Measurements from ENCODE around the gene HNRNPH2. TPM values are rescaled to one million over a fixed set of nuclear protein-coding genes. Genes with fewer than 3 reads are reported as not detected.

HNRNPH2 gene
- total RNA-seq, 2 donors from 2014 or later, result 75.2 to 80.7 TPM

DNA sequence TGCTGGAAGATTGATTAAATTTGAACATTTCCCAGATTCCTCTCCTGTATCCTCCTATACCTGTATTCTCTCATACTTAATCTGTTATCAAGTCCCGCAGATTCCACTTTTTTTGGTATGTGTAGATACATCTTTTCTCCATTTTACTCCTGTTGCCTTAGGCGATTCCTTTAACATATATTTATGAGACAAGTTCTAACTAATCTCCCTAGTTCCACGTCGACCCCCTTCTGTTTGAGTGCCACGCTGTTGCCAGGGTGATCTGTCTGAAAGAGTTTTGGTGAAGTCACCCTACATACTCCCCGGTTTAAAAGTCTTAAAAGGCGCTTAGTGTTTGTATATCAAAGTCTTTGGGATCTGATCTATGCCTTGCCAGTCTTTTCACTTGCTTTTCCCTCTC, 2.4 kb downstream of the HNRNPH2 start:
- WGBS, 2 experiments (ENCODE audit: insufficient coverage in 1 of 2, insufficient read length in 1 of 2), result 96% methylated on average over 5 of the region's 7 CpGs; no CpG with 5 or more reads in 1 of the 2 experiments
- DNase-seq, result no peak

DNA sequence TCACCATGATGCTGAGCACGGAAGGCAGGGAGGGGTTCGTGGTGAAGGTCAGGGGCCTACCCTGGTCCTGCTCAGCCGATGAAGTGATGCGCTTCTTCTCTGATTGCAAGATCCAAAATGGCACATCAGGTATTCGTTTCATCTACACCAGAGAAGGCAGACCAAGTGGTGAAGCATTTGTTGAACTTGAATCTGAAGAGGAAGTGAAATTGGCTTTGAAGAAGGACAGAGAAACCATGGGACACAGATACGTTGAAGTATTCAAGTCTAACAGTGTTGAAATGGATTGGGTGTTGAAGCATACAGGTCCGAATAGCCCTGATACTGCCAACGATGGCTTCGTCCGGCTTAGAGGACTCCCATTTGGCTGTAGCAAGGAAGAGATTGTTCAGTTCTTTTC, 4.0 kb downstream of the HNRNPH2 start:
- no peak overlapping the region for H3K27ac Mint-ChIP-seq

More for the DNA sequence above, 2.4 kb downstream of the HNRNPH2 start:
- peaks cover 38% of the 10 kb centered on the region for H3K9me3 Mint-ChIP-seq
- H3K4me1 Mint-ChIP-seq, result peaks cover 13% of the 10 kb centered on the region
- H3K27ac Mint-ChIP-seq, result peak overlapping the region; percentile 53
- peak overlapping the region; percentile 92 for H3K4me3 ChIP-seq (ENCODE audit: low read length)
- H3K27me3 ChIP-seq (ENCODE audit: control insufficient read depth, insufficient read depth, low read length, poor library complexity, severe bottlenecking), result no peaks in the 10 kb centered on the region
- peak overlapping the region; percentile 4 for H3K9ac ChIP-seq (ENCODE audit: extremely low read depth, low read length, poor library complexity, severe bottlenecking)
- H3K27ac ChIP-seq (ENCODE audit: low read depth, low read length), result no peak overlapping the region
- no peaks in the 10 kb centered on the region for H3K9me3 ChIP-seq (ENCODE audit: control insufficient read depth, low read length)
- H3K4me3 Mint-ChIP-seq, result peak overlapping the region; percentile 33
- H3K36me3 ChIP-seq (ENCODE audit: control insufficient read depth, insufficient read depth, low read length), result peaks cover 14% of the 10 kb centered on the region
- H3K4me1 ChIP-seq (ENCODE audit: control insufficient read depth, insufficient read depth, low read length), result no peaks in the 10 kb centered on the region
- H3K36me3 Mint-ChIP-seq (ENCODE audit: low read depth), result peaks cover 19% of the 10 kb centered on the region
- TF ChIP-seq, protein P1, sequence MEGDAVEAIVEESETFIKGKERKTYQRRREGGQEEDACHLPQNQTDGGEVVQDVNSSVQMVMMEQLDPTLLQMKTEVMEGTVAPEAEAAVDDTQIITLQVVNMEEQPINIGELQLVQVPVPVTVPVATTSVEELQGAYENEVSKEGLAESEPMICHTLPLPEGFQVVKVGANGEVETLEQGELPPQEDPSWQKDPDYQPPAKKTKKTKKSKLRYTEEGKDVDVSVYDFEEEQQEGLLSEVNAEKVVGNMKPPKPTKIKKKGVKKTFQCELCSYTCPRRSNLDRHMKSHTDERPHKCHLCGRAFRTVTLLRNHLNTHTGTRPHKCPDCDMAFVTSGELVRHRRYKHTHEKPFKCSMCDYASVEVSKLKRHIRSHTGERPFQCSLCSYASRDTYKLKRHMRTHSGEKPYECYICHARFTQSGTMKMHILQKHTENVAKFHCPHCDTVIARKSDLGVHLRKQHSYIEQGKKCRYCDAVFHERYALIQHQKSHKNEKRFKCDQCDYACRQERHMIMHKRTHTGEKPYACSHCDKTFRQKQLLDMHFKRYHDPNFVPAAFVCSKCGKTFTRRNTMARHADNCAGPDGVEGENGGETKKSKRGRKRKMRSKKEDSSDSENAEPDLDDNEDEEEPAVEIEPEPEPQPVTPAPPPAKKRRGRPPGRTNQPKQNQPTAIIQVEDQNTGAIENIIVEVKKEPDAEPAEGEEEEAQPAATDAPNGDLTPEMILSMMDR (conservative IDR thresholded peaks at IDR 0.05), result no peak
- H3K27me3 Mint-ChIP-seq (ENCODE audit: insufficient read depth), result no peaks in the 10 kb centered on the region

DNA sequence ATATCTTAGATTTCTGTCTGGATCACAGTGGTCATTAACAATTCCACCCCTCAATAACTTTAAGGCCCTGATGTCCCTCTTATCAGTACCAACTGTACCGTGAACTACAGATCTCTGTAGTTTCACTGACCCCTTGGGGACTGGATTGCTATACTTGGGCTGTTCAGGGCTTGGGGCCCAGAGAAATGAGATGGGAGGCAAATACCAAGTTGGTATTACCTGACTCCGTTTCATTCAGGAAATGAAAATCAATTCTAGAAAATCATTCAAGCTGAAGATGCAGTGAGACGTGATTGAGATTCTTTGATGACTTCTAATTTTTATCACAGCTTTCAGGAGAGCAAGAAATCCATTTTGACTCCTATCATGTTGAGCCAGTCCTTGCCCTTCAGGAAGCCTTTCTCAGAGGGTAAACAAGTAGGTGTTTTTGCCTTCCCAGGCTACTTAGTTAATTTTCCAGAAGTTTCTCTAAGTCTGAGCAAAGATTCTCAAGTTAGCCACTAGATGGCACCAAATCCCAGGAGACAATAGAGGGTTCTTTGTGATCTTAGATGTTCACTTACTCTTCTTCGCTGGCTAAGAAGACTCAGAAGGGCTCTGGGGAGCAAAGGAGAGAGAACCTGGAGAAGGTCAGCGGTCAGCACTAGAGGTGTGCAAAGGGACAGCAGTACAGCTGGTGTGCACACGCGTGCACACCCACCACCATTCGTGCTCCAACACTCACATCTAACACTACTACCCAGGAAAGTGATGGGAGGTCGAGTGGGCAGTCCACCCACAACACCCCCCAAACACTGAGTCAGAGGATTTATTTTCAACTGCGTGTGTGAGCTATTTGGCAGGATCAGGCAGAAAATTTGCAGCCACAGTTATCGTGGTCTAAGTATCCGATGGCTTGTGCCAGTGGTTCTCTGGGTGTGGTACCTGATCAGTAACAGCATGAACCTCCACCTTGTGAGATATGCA, 7.4 kb downstream of the HNRNPH2 start:
- Mint-ChIP-seq H3K27ac (peak overlapping the region; percentile 88), H3K27me3 (ENCODE audit: insufficient read depth) (no peaks in the 10 kb centered on the region), H3K36me3 (ENCODE audit: low read depth) (peaks cover 22% of the 10 kb centered on the region), H3K4me3 (no peak overlapping the region), H3K9me3 (peaks cover 51% of the 10 kb centered on the region), H3K4me1 (peaks cover 25% of the 10 kb centered on the region)
- H3K4me3 ChIP-seq (ENCODE audit: low read length), result no peak overlapping the region
- TF ChIP-seq, protein P1 (conservative IDR thresholded peaks at IDR 0.05), result peak; percentile 81
- H3K9ac ChIP-seq (ENCODE audit: extremely low read depth, low read length, poor library complexity, severe bottlenecking), result no peak overlapping the region
- H3K27ac ChIP-seq (ENCODE audit: low read depth, low read length), result no peak overlapping the region
- H3K4me1 ChIP-seq (ENCODE audit: control insufficient read depth, insufficient read depth, low read length), result peaks cover 3% of the 10 kb centered on the region
- peak; percentile 59 for DNase-seq
- H3K27me3 ChIP-seq (ENCODE audit: control insufficient read depth, insufficient read depth, low read length, poor library complexity, severe bottlenecking), result no peaks in the 10 kb centered on the region
- H3K9me3 ChIP-seq (ENCODE audit: control insufficient read depth, low read length), result no peaks in the 10 kb centered on the region
- 71 to 87% methylated on average over 5 to 9 of the region's 12 CpGs for WGBS, 2 experiments (ENCODE audit: insufficient coverage in 1 of 2, insufficient read length in 1 of 2)
- H3K36me3 ChIP-seq (ENCODE audit: control insufficient read depth, insufficient read depth, low read length), result peaks cover 14% of the 10 kb centered on the region

More for the DNA sequence above, 4.0 kb downstream of the HNRNPH2 start:
- WGBS, 2 experiments (ENCODE audit: insufficient coverage in 1 of 2, insufficient read length in 1 of 2), result 94% methylated on average over 10 of the region's 10 CpGs; no CpG with 5 or more reads in 1 of the 2 experiments
- Mint-ChIP-seq H3K4me3 (no peak overlapping the region), H3K9me3 (peaks cover 38% of the 10 kb centered on the region), H3K4me1 (peaks cover 16% of the 10 kb centered on the region), H3K27me3 (ENCODE audit: insufficient read depth) (no peaks in the 10 kb centered on the region), H3K36me3 (ENCODE audit: low read depth) (peaks cover 19% of the 10 kb centered on the region)
- H3K36me3 ChIP-seq (ENCODE audit: control insufficient read depth, insufficient read depth, low read length), result peaks cover 14% of the 10 kb centered on the region
- no peak overlapping the region for H3K27ac ChIP-seq (ENCODE audit: low read depth, low read length)
- H3K4me1 ChIP-seq (ENCODE audit: control insufficient read depth, insufficient read depth, low read length), result no peaks in the 10 kb centered on the region
- no peak overlapping the region for H3K4me3 ChIP-seq (ENCODE audit: low read length)
- no peak for DNase-seq
- no peaks in the 10 kb centered on the region for H3K27me3 ChIP-seq (ENCODE audit: control insufficient read depth, insufficient read depth, low read length, poor library complexity, severe bottlenecking)
- TF ChIP-seq, protein P1 (conservative IDR thresholded peaks at IDR 0.05), result no peak
- H3K9me3 ChIP-seq (ENCODE audit: control insufficient read depth, low read length), result no peaks in the 10 kb centered on the region
- H3K9ac ChIP-seq (ENCODE audit: extremely low read depth, low read length, poor library complexity, severe bottlenecking), result no peak overlapping the region

All from endodermal cell (in vitro differentiated cells).